Measurements from ENCODE around the gene UBASH3B. TPM values are rescaled to one million over a fixed set of nuclear protein-coding genes. Genes with fewer than 3 reads are reported as not detected.

UBASH3B gene
- total RNA-seq, 4 donors from 2014 or later = 9.9 to 36.3 (median 24.3) TPM

DNA sequence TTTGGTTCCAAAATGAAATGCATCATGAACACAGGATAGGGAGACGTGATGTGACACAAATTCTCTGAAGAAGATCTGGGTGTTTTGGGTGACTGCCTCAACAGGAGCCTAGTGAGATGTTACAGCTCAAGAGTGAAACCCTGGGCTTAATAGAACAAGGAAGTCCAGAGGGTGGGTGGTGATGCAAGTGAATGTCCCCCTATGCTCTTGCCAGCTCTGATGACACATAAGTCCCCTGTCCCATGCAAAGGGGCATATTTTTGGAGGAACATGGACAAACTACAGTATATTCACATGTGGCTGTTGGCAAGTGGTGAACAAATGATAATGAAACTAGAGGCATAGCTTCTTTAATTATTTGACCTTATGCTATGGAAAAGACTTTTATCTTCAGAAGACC, 191.9 kb downstream of the UBASH3B start:
- ATAC-seq (ENCODE audit: low FRiP score) = no peak
- TF ChIP-seq, protein P1, sequence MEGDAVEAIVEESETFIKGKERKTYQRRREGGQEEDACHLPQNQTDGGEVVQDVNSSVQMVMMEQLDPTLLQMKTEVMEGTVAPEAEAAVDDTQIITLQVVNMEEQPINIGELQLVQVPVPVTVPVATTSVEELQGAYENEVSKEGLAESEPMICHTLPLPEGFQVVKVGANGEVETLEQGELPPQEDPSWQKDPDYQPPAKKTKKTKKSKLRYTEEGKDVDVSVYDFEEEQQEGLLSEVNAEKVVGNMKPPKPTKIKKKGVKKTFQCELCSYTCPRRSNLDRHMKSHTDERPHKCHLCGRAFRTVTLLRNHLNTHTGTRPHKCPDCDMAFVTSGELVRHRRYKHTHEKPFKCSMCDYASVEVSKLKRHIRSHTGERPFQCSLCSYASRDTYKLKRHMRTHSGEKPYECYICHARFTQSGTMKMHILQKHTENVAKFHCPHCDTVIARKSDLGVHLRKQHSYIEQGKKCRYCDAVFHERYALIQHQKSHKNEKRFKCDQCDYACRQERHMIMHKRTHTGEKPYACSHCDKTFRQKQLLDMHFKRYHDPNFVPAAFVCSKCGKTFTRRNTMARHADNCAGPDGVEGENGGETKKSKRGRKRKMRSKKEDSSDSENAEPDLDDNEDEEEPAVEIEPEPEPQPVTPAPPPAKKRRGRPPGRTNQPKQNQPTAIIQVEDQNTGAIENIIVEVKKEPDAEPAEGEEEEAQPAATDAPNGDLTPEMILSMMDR (IDR thresholded peaks at IDR 0.05) = no peak
- DNase-seq (ENCODE audit: low spot score) = no peak

- DNase-seq (ENCODE audit: low spot score) (no peak), ATAC-seq (ENCODE audit: low FRiP score) (no peak)
- TF ChIP-seq, protein P1 (IDR thresholded peaks at IDR 0.05) = no peak
These were observed 192.7 kb downstream of the UBASH3B start for GRCh38 chr11:122848186-122848585.

DNA sequence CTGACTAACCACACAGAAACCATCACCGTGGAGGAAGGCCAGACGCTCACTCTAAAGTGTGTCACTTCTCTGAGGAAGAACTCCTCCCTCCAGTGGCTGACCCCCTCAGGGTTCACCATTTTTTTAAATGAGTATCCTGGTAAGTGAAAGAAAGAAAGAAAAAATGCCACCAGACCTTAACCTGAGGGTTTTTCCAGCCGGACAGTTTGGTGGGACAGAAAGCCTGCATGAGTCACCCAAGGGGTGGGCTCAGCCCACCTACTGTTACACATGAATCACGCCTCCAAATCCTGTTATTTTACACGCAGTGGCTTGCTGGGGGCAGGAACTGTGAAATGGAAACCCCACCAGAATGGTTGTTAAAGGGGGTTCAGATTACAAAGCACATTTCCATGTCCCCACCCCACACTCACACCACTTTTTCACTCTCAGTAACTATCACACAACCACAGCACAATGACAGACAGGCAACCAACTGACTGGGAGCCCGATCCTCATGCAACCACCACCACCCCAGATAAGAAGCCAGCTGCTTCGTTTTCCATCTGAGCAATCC, 194.6 kb downstream of the UBASH3B start:
- no peak for DNase-seq (ENCODE audit: low spot score)
- ATAC-seq (ENCODE audit: low FRiP score) = no peak
- TF ChIP-seq, protein P1 (IDR thresholded peaks at IDR 0.05) = no peak

GRCh38 chr11:122851366-122851966, 195.9 kb downstream of the UBASH3B start:
- TF ChIP-seq, protein P1 (IDR thresholded peaks at IDR 0.05) = no peak
- ATAC-seq (ENCODE audit: low FRiP score) (no peak), DNase-seq (ENCODE audit: low spot score) (no peak)

GRCh38 chr11:122852074-122852795, 196.7 kb downstream of the UBASH3B start:
- TF ChIP-seq, protein P1 (IDR thresholded peaks at IDR 0.05) = no peak
- no peak for ATAC-seq (ENCODE audit: low FRiP score)
- no peak for DNase-seq (ENCODE audit: low spot score)

GRCh38 chr11:122852796-122853160, 197.3 kb downstream of the UBASH3B start:
- TF ChIP-seq, protein P1 (IDR thresholded peaks at IDR 0.05) = no peak
- DNase-seq (ENCODE audit: low spot score) = no peak
- ATAC-seq (ENCODE audit: low FRiP score) = no peak

DNA sequence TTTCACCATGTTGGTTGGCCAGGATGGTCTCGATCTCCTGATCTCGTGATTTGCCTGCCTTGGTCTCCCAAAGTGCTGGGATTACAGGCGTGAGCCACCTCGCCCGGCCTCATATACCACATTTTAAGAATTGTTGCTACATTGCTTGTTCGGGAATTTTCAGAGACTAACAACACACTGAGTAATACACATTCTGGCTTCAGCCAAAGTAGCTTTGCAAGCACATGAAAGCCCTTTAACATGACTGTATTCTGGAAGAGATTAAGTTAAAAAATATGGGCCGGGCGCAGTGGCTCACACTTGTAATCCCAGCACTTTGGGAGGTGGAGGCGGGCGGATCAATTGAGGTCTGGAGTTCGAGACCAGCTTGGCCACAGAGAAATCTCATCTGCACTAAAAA, 197.7 kb downstream of the UBASH3B start:
- ATAC-seq (ENCODE audit: low FRiP score) = no peak
- TF ChIP-seq, protein P1 (IDR thresholded peaks at IDR 0.05) = no peak
- no peak for DNase-seq (ENCODE audit: low spot score)

Measured in omental fat pad (tissue), 4 donors.